SU-DHL-6 (cell line): ENCODE results near the gene PLD1.

Experiments used
- H2AFZ ChIP-seq: fragments of 200-600 bp; sonication (generic); 2 replicates; pipeline ENCODE4 v1.6.1; 2014; ENCODE audit warnings: low read depth, mild to moderate bottlenecking, moderate library complexity, mixed read lengths, antibody characterized with exemption, low read length; ENCODE audit not compliant: severe bottlenecking
- H3F3A ChIP-seq: fragments of 200-600 bp; shearing (Covaris generic); 2 replicates; pipeline ENCODE4 v1.6.0; 2016; ENCODE audit warnings: antibody characterized with exemption, mild to moderate bottlenecking; ENCODE audit not compliant: insufficient read depth
- H3K27ac ChIP-seq: fragments of 200-600 bp; sonication (generic); 2 replicates; pipeline ENCODE4 v1.5.1; 2016; ENCODE audit warnings: low read depth, mild to moderate bottlenecking, low read length, moderate library complexity, mixed read lengths
- H3K27me3 ChIP-seq: fragments of 200-600 bp; sonication (generic), shearing (Covaris generic); 2 replicates; pipeline ENCODE4 v1.6.0; 2014; ENCODE audit warnings: mild to moderate bottlenecking, low read length
- H3K36me3 ChIP-seq: fragments of 200-600 bp; sonication (generic); 2 replicates; pipeline ENCODE4 v1.6.1; 2014; ENCODE audit warnings: mild to moderate bottlenecking, low read length, mixed read lengths
- H3K4me2 ChIP-seq: fragments of 300-600, 200-600 bp; shearing (Covaris generic), sonication (generic); 2 replicates; pipeline ENCODE4 v1.6.0; 2014; ENCODE audit warnings: low read length, low read depth, mild to moderate bottlenecking; ENCODE audit not compliant: poor library complexity, severe bottlenecking
- H3K4me3 ChIP-seq: fragments of 200-600 bp; sonication (generic); 2 replicates; pipeline ENCODE4 v1.5.1; 2014; ENCODE audit warnings: antibody characterized with exemption, low read length, mild to moderate bottlenecking, mixed read lengths; ENCODE audit not compliant: insufficient read depth, poor library complexity, severe bottlenecking
- H3K79me2 ChIP-seq: fragments of 200-600 bp; sonication (generic); 2 replicates; pipeline ENCODE4 v1.6.1; 2014; ENCODE audit warnings: mild to moderate bottlenecking, low read length, moderate library complexity; ENCODE audit not compliant: insufficient read depth
- H3K9ac ChIP-seq: fragments of 200-600 bp; sonication (generic); 2 replicates; pipeline ENCODE4 v1.7.0; 2014; ENCODE audit warnings: mild to moderate bottlenecking, low read length
- H3K9me2 ChIP-seq: fragments of 200-600 bp; sonication (generic); replicated peaks from 2 replicates; pipeline ENCODE4 v1.6.1; 2014; ENCODE audit warnings: low read length; ENCODE audit not compliant: insufficient read depth
- H3K9me3 ChIP-seq: fragments of 200-600 bp; sonication (generic); 2 replicates; pipeline ENCODE4 v1.6.1; 2014; ENCODE audit warnings: low read length, mixed read lengths; ENCODE audit not compliant: insufficient read depth
- H4K20me1 ChIP-seq: fragments of 200-600 bp; sonication (generic); 2 replicates; pipeline ENCODE4 v1.6.1; 2014; ENCODE audit warnings: low read depth, mild to moderate bottlenecking, antibody characterized with exemption, low read length, moderate library complexity, mixed read lengths
- EZH2phosphoT487 ChIP-seq: fragments of 200-600 bp; sonication (generic), shearing (Covaris generic); conservative IDR thresholded peaks from 2 replicates; pipeline ENCODE4 v1.6.1; 2018; ENCODE audit warnings: mild to moderate bottlenecking, antibody characterized with exemption, low read length, moderate library complexity, mixed read lengths
- TF ChIP-seq, protein P1 (sequence below): fragments of 200-600 bp; sonication (generic); IDR thresholded peaks from one replicate; pipeline ENCODE4 v1.5.1; 2017; ENCODE audit warnings: antibody characterized with exemption, mild to moderate bottlenecking, low read length, moderate library complexity; ENCODE audit not compliant: insufficient read depth, poor library complexity, severe bottlenecking

PLD1 gene

GRCh38 chr3:171845481-171846284, 35.4 kb upstream of the PLD1 start:
- Histone ChIP-seq H3F3A (no peaks in the 10 kb centered on the region), H3K36me3 (no peaks in the 10 kb centered on the region), H3K9ac (no peak overlapping the region), H3K9me3 (no peaks in the 10 kb centered on the region), H3K27me3 (peaks cover 2% of the 10 kb centered on the region; the same call in 1 of the 2 replicates), H2AFZ (no peak overlapping the region), H3K27ac (no peak overlapping the region), H3K79me2 (no peaks in the 10 kb centered on the region), H3K9me2 (no peaks in the 10 kb centered on the region), H3K4me2 (no peak overlapping the region), H3K4me3 (no peak overlapping the region), H4K20me1 (no peaks in the 10 kb centered on the region)
- TF ChIP-seq EZH2phosphoT487: no peak
- TF ChIP-seq, protein P1, sequence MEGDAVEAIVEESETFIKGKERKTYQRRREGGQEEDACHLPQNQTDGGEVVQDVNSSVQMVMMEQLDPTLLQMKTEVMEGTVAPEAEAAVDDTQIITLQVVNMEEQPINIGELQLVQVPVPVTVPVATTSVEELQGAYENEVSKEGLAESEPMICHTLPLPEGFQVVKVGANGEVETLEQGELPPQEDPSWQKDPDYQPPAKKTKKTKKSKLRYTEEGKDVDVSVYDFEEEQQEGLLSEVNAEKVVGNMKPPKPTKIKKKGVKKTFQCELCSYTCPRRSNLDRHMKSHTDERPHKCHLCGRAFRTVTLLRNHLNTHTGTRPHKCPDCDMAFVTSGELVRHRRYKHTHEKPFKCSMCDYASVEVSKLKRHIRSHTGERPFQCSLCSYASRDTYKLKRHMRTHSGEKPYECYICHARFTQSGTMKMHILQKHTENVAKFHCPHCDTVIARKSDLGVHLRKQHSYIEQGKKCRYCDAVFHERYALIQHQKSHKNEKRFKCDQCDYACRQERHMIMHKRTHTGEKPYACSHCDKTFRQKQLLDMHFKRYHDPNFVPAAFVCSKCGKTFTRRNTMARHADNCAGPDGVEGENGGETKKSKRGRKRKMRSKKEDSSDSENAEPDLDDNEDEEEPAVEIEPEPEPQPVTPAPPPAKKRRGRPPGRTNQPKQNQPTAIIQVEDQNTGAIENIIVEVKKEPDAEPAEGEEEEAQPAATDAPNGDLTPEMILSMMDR: no peak

GRCh38 chr3:171844873-171845272, 34.6 kb upstream of the PLD1 start:
- no peaks in the 10 kb centered on the region for H3K9me3 ChIP-seq
- H3K9ac ChIP-seq: no peak overlapping the region
- H3K4me3 ChIP-seq: no peak overlapping the region
- no peaks in the 10 kb centered on the region for H4K20me1 ChIP-seq
- H3K79me2 ChIP-seq: no peaks in the 10 kb centered on the region
- TF ChIP-seq, protein P1: no peak
- no peak for TF ChIP-seq EZH2phosphoT487
- H3K9me2 ChIP-seq: no peaks in the 10 kb centered on the region
- no peak overlapping the region for H3K27ac ChIP-seq
- no peak overlapping the region for H3K4me2 ChIP-seq
- peaks cover 2% of the 10 kb centered on the region; the same call in 1 of the 2 replicates for H3K27me3 ChIP-seq
- H2AFZ ChIP-seq: no peak overlapping the region
- no peaks in the 10 kb centered on the region for H3K36me3 ChIP-seq
- H3F3A ChIP-seq: no peaks in the 10 kb centered on the region

GRCh38 chr3:171842864-171843518, 32.7 kb upstream of the PLD1 start, which contains the start of gene TMEM212:
Gene TMEM212, plus strand, starts transcription at chr3:171843349. Its CDS starts 35 bp downstream, at chr3:171843384.
- H2AFZ ChIP-seq: no peak within 1 kb of the TSS
- H3K9me3 ChIP-seq: no peaks in the 10 kb centered on the region
- no peak within 1 kb of the TSS for H3K4me2 ChIP-seq

GRCh38 chr3:171841620-171842000, 31.3 kb upstream of the PLD1 start:
- no peak overlapping the region for H3K27ac ChIP-seq
- H3K9me2 ChIP-seq: no peaks in the 10 kb centered on the region
- no peaks in the 10 kb centered on the region for H3K36me3 ChIP-seq
- no peaks in the 10 kb centered on the region for H3K9me3 ChIP-seq
- H2AFZ ChIP-seq: no peak overlapping the region
- TF ChIP-seq EZH2phosphoT487: no peak
- TF ChIP-seq, protein P1: no peak
- no peak overlapping the region for H3K4me2 ChIP-seq
- H3F3A ChIP-seq: no peaks in the 10 kb centered on the region
- no peak overlapping the region for H3K9ac ChIP-seq
- H4K20me1 ChIP-seq: no peaks in the 10 kb centered on the region
- H3K4me3 ChIP-seq: no peak overlapping the region
- no peaks in the 10 kb centered on the region for H3K79me2 ChIP-seq
- no peaks in the 10 kb centered on the region for H3K27me3 ChIP-seq

More at GRCh38 chr3:171842864-171843518, 32.7 kb upstream of the PLD1 start, which contains the start of gene TMEM212:
- H3K4me3 ChIP-seq: no peak within 1 kb of the TSS
- no peaks in the 10 kb centered on the region for H3K79me2 ChIP-seq
- H3K27me3 ChIP-seq: no peaks in the 10 kb centered on the region
- no peaks in the 10 kb centered on the region for H3K36me3 ChIP-seq
- no peak within 1 kb of the TSS for H3K27ac ChIP-seq
- H3K9ac ChIP-seq: no peak within 1 kb of the TSS
- TF ChIP-seq EZH2phosphoT487: no peak
- no peaks in the 10 kb centered on the region for H3K9me2 ChIP-seq
- H3F3A ChIP-seq: no peaks in the 10 kb centered on the region
- no peaks in the 10 kb centered on the region for H4K20me1 ChIP-seq
